ENCODE data around the gene C9orf40. TPM values are rescaled to one million over a fixed set of nuclear protein-coding genes. Genes with fewer than 3 reads are reported as not detected.

Gene C9orf40
- total RNA-seq, 1 donor from 2014 or later, result 7.8 TPM

GRCh38 chr9:74948937-74949336, 3.8 kb downstream of the C9orf40 start:
- intact Hi-C loops (cut with DNase I), result no loop called here
- DNase-seq (ENCODE audit: low spot score), result no peak
- no peak for ATAC-seq

- intact Hi-C loops (cut with DNase I), result no loop called here
- ATAC-seq, result no peak
- DNase-seq (ENCODE audit: low spot score), result no peak
Observed at GRCh38 chr9:74946686-74947085, 6.0 kb downstream of the C9orf40 start.

GRCh38 chr9:74942801-74943200, 9.9 kb downstream of the C9orf40 start:
- DNase-seq (ENCODE audit: low spot score) (no peak), ATAC-seq (no peak)
- intact Hi-C loops (cut with DNase I), result no loop called here

- ATAC-seq (no peak), DNase-seq (ENCODE audit: low spot score) (no peak)
- intact Hi-C loops (cut with DNase I), result no loop called here
Observed at GRCh38 chr9:74940600-74940999, 12.1 kb downstream of the C9orf40 start.

- ATAC-seq, result no peak
- DNase-seq (ENCODE audit: low spot score), result no peak
- intact Hi-C loops (cut with DNase I), result no loop called here
Observed at GRCh38 chr9:74935008-74935407, 17.7 kb downstream of the C9orf40 start.

- intact Hi-C loops (cut with DNase I), result no loop called here
- DNase-seq (ENCODE audit: low spot score) (no peak), ATAC-seq (no peak)
Observed at GRCh38 chr9:74921737-74922136, 31.0 kb downstream of the C9orf40 start.

GRCh38 chr9:74920944-74921626, 31.6 kb downstream of the C9orf40 start:
- intact Hi-C loops (cut with DNase I), result no loop called here
- no peak for ATAC-seq
- DNase-seq (ENCODE audit: low spot score), result no peak

- DNase-seq (ENCODE audit: low spot score) (no peak), ATAC-seq (no peak)
- intact Hi-C loops (cut with DNase I), result no loop called here
Observed at GRCh38 chr9:74910036-74910435, 42.7 kb downstream of the C9orf40 start.

GRCh38 chr9:74908665-74909064, 44.0 kb downstream of the C9orf40 start:
- intact Hi-C loops (cut with DNase I), result no loop called here
- DNase-seq (ENCODE audit: low spot score) (no peak), ATAC-seq (no peak)

- intact Hi-C loops (cut with DNase I), result no loop called here
- DNase-seq (ENCODE audit: low spot score) (no peak), ATAC-seq (no peak)
Observed at GRCh38 chr9:74907085-74907484, 45.6 kb downstream of the C9orf40 start.

GRCh38 chr9:74901001-74901400, 51.7 kb downstream of the C9orf40 start:
- ATAC-seq (no peak), DNase-seq (ENCODE audit: low spot score) (no peak)
- intact Hi-C loops (cut with DNase I), result no loop called here

Other genes with a start within 250 kb of the C9orf40 start
- 3.5 TPM for gene TRPM6, start 65.0 kb downstream of the C9orf40 start, total RNA-seq
- gene CARNMT1, start 75.4 kb upstream of the C9orf40 start, total RNA-seq, result 13.6 TPM
- 30.7 TPM for gene NMRK1, start 135.2 kb upstream of the C9orf40 start, total RNA-seq
- 57.6 TPM for gene OSTF1, start 135.6 kb upstream of the C9orf40 start, total RNA-seq

Data from sciatic nerve (tissue), 2 donors.